ENCODE results near the gene FAM131A. TPM values are rescaled to one million over a fixed set of nuclear protein-coding genes. Genes with fewer than 3 reads are reported as not detected.

The FAM131A gene
- total RNA-seq, 8 experiments from 2014 or later = 7.1 to 46.1 (median 30.7) TPM

DNA sequence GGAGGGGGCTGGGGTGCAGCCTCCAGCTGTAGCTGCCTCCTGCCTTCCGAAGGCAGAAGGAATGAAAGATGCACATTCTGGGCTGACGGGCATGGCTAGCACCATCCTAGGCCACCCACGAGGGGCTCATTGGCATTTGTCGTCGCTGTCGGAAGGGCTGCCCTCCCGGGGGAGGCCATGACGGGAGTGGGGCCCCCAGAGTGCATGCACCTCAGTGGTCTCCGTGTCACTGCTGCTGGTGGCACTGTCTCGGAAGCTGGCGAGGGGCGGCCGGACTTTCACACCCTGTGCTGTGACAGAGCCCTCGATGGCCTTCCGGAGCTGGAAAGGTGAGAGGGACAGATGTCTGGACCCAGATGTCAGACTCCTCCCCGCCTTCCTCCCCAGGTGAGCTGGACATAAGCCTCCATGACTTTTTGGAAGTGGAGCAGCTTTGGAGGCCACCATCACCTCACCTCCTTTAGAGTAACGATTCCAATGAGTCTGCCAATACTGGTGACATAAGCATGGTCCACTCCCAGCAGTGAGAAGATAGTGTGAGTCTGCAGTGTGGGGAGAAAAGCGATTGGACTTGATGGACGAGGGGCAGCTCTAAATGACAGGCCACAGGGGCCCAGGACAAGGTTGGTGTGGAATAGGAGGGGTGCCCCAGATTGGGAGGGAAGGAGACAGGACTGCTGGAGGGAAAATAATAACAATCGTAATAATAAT lies 9.2 kb downstream of the FAM131A start:
- Histone ChIP-seq H3K27ac (no peak overlapping the region), H3K4me3 (no peak overlapping the region), H3K4me1 (replicated peaks in 1 of 2) (peaks cover 12 to 16% of the 10 kb centered on the region in 2 donors)
- in situ Hi-C loops (cut with MboI; ENCODE audit: low pct_unique_long_range_greater_than_20kb in 2 of 9, low sequenced_read_pairs in 9 of 9, unreplicated experiment in 9 of 9) = no loop called here
- 70 to 100% (median 96%) methylated on average over 1 to 14 of the region's 20 CpGs for WGBS, 10 experiments
- ATAC-seq (replicated peaks in 6 of 8) = no peak

DNA sequence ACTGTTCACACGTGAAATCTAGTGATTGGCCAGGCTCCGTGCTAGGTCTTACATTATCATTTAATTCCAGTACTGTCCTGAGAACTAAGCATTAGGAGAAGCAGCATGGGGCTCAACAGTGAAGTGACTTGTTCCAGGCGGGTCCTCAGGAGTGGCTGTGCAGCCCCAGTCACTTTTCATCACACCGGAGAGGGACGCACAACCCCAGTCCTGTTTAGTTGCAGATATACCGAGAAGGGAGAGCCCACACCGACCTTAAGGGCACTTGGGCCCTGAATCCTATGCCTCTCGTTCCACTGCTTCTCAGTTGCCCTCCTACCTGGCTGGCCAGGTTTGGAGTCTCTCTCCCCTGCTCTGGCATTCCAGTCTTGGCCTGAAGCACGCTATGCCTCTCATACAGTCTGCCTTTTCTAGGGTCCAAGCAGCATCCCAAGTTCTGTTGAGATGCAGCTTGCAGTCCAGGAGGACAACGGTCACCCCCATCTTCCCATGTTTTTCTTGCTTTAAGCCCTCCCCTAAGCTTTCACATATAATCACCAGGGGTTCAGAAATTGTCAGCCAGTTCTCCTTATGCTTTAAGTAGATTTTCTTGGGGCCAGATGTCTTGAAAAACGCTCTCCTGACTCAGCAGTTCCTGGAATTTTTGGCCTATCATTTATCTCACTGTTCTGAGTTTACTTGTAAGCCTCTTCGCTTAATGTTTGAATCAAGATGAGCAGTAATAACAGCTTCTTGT lies 10.1 kb downstream of the FAM131A start:
- in situ Hi-C loops (cut with MboI; ENCODE audit: low pct_unique_long_range_greater_than_20kb in 2 of 9, low sequenced_read_pairs in 9 of 9, unreplicated experiment in 9 of 9) = no loop called here
- H3K27ac ChIP-seq = no peak overlapping the region
- peak in 1 of 8 experiments; percentile 2 for ATAC-seq (replicated peaks in 6 of 8)
- H3K4me1 ChIP-seq (replicated peaks in 1 of 2) = peaks cover 12 to 16% of the 10 kb centered on the region in 2 donors
- no peak overlapping the region for H3K4me3 ChIP-seq
- WGBS, 10 experiments = 20 to 80% (median 67%) methylated on average over 1 to 6 of the region's 12 CpGs

DNA sequence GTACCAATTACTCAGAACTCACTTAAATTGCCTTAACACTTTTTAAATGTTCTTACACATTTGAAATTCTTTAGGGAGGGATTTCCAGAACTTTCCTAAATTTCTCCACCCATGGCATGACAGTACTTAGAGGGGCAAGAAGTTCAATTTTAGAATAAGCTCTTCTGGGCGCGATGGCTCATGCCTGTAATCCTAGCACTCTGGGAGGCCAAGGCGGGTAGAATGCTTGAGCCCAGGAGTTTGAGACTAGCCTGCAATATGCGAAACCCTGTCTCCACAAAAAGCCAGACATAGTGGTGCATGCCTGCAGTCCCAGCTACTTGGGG lies 10.6 kb downstream of the FAM131A start:
- H3K27ac ChIP-seq = no peak overlapping the region
- peaks cover 12 to 16% of the 10 kb centered on the region in 2 donors for H3K4me1 ChIP-seq (replicated peaks in 1 of 2)

DNA sequence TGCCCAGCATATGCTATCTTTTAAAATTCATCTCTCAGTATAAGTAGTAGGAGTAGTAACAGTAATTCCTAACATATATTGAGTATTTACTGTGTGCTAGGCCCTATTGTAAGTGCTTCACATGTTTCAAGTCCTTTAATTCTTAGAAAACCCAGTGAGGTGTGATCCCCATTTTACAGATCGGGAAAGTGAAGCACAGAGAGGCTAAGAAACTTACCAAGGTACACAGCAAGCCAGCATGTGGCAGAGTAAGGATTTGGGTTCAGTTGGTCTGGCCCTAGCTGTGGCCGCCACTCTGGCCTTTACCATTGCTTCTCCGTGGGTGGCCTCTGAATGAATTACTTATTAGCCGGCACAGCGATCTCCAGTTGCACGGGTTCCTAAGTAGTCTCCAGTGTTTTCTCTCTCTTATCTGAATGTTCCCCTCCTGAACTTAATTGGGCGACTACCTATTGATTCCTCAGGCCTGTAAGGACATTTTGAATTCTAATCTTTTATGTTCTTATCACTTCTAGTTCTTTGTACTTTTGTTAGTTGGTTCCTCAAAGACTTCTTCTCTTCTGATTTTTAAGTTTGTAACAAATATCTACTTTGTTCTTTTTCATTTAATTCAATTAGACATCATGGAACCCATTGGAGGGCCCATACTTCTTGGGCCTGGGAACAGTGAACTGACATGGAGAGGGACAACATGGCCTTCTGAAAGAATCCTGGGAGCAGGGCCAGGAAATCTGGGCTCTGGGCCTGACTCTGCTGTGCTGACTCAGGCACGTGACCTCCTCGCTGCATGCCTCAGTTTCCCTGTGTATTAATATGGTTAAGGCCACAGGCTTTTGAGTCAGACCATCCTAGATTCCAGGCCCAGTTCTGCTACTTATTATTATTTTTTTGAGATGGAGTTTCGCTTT lies 12.4 kb downstream of the FAM131A start:
- H3K4me3 ChIP-seq = no peak overlapping the region
- in situ Hi-C loops (cut with MboI; ENCODE audit: low pct_unique_long_range_greater_than_20kb in 2 of 9, low sequenced_read_pairs in 9 of 9, unreplicated experiment in 9 of 9) = loop anchor here in 5 of 9 experiments (25.0 kb wide), 3 partner anchors 187 to 437 kb away; no protein-coding TSS in a partner anchor
- H3K4me1 ChIP-seq (replicated peaks in 1 of 2) = peaks cover 11 to 15% of the 10 kb centered on the region in 2 donors
- WGBS, 10 experiments = 65 to 100% (median 78%) methylated on average over 2 to 10 of the region's 10 CpGs
- no peak for ATAC-seq (replicated peaks in 6 of 8)
- no peak overlapping the region for H3K27ac ChIP-seq

More for the DNA sequence above, 10.6 kb downstream of the FAM131A start:
- in situ Hi-C loops (cut with MboI; ENCODE audit: low pct_unique_long_range_greater_than_20kb in 2 of 9, low sequenced_read_pairs in 9 of 9, unreplicated experiment in 9 of 9) = no loop called here
- H3K4me3 ChIP-seq = no peak overlapping the region
- peak in 2 of 8 experiments; percentile 7 to 10 for ATAC-seq (replicated peaks in 6 of 8)
- 43 to 100% (median 92%) methylated on average over 1 to 4 of the region's 4 CpGs; no CpG with 5 or more reads in 3 of the 10 experiments for WGBS, 10 experiments

DNA sequence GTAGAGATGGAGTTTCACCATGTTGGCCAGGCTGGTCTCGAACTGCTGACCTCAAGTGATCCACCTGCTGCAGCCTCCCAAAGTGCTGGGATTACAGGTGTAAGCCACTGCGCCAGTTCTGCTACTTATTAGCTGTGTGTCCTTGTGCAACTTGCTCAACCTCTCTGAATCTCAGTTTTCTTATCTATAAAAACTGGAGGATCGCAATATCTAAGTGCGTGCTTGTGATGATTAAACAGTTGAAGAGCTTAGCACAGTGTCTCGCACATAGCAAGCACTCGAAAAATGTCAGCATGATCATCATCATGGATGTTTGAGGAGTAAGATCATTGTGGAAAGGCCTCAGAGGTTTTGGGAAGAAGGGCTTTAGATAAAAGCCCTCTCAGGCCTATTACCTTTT lies 13.2 kb downstream of the FAM131A start:
- H3K4me3 ChIP-seq = no peak overlapping the region
- in situ Hi-C loops (cut with MboI; ENCODE audit: low pct_unique_long_range_greater_than_20kb in 2 of 9, low sequenced_read_pairs in 9 of 9, unreplicated experiment in 9 of 9) = loop anchor here in 5 of 9 experiments (25.0 kb wide), 3 partner anchors 187 to 437 kb away; no protein-coding TSS in a partner anchor
- no peak for ATAC-seq (replicated peaks in 6 of 8)
- peaks cover 3 to 7% of the 10 kb centered on the region in 2 donors for H3K4me1 ChIP-seq (replicated peaks in 1 of 2)
- 87 to 100% (median 100%) methylated on average over 2 to 4 of the region's 6 CpGs; no CpG with 5 or more reads in 3 of the 10 experiments for WGBS, 10 experiments
- no peak overlapping the region for H3K27ac ChIP-seq

DNA sequence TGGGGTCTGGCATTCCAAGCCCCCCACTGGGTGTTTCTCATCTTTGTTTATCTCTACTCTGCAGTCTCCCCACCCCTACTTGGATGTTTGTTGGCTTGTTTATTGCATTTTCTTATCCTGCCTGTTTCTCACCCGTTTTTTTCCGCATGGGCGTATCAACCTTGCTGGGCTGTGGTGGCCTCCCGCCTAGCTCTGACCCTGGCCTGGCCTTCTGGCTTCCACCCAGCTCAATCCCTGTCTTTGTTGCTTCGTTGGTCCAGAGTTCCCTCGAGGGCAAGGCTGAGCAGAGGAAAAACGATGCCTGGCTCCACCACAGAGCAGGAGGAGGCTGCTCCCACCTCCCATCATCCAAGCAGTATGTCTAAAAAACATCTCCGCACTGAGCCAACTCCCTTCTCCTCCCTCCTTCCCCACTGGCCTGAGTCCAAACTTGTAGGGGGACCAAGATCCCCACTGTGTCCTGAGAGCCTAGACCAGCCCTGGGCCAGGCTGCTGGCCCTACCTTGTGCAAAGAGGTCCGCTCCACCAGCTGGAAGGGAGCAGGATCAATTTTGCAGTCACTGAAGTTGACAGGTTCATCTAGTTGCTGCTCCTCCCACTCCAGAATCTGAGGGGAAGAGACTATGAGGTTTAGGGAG lies 14.2 kb downstream of the FAM131A start:
- Histone ChIP-seq H3K4me1 (replicated peaks in 1 of 2) (no peaks in the 10 kb centered on the region), H3K27ac (no peak overlapping the region), H3K4me3 (no peak overlapping the region)
- peak in 2 of 8 experiments; percentile 12 to 56 for ATAC-seq (replicated peaks in 6 of 8)
- 47 to 83% (median 51%) methylated on average over 1 to 7 of the region's 9 CpGs; no CpG with 5 or more reads in 3 of the 10 experiments for WGBS, 10 experiments
- in situ Hi-C loops (cut with MboI; ENCODE audit: low pct_unique_long_range_greater_than_20kb in 2 of 9, low sequenced_read_pairs in 9 of 9, unreplicated experiment in 9 of 9) = loop anchor here in 5 of 9 experiments (25.0 kb wide), 3 partner anchors 186 to 436 kb away; no protein-coding TSS in a partner anchor

DNA sequence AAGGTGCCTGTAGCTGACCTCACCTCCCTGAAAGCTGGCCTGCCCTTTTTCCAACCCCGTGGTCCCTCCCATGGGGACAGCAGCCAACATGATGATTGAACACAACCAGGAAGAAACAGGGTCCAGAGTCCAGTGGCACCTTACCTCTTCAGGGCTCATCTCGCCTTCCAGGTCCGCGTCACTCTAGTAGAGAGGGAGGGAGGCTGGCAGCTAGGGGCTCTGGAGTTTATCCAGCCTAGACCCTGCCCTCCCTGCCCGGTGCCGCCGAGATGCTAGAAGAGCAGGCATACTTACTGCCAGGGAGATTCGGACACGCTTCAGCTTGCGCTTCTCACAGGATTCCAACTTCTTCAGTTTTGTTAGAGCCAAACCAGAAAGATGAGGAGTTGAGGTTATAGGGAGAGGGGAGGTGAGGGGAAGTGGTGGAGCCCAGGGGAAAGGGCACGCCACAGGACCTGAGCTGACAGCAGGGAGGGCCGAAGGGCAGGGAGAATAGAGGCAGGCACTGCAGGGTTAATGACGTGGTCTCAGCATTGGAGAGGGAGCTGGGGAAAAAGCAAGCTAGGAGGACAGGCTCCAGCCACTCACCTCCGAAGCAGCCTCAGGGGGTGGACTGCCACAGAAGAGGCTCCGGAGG lies 14.9 kb downstream of the FAM131A start:
- in situ Hi-C loops (cut with MboI; ENCODE audit: low pct_unique_long_range_greater_than_20kb in 2 of 9, low sequenced_read_pairs in 9 of 9, unreplicated experiment in 9 of 9) = loop anchor here in 5 of 9 experiments (25.0 kb wide), 3 partner anchors 185 to 435 kb away; no protein-coding TSS in a partner anchor
- H3K27ac ChIP-seq = no peak overlapping the region
- peak in 2 of 8 experiments; percentile 4 to 16 for ATAC-seq (replicated peaks in 6 of 8)

DNA sequence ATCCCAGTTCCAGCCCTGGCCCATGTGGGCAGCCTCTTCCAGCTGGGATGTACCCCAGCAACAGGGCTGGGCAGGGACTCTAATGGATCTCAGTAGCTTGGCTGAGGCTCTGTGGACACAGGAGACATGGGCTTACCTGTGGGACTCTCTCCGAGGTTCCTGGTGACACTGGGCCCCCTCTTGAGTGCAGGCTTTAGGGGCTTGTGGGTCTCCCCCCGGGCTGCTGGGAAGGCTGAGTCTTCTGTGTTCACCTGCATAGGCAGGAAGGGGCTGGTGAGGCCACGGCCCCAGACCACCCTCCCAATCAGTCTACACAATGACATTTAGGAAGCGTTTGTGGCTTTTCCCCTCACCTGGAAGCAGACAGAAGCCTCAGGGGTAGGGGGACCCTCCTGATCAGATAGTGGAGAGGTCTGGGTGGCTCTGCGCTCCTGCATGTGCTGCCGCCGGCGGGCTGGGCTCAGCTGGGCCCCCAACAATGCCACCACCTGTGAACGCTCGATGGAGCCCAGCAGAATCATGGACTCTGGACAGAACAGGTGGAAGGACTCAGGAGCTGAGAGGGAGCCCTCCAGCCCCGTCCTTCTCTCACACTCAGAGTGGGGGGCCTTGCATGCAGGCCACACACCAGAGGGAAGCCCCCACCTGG lies 15.6 kb downstream of the FAM131A start:
- Histone ChIP-seq H3K27ac (no peak overlapping the region), H3K4me3 (no peak overlapping the region), H3K4me1 (replicated peaks in 1 of 2) (no peaks in the 10 kb centered on the region)
- in situ Hi-C loops (cut with MboI; ENCODE audit: low pct_unique_long_range_greater_than_20kb in 2 of 9, low sequenced_read_pairs in 9 of 9, unreplicated experiment in 9 of 9) = loop anchor here in 5 of 9 experiments (25.0 kb wide), 3 partner anchors 184 to 434 kb away; no protein-coding TSS in a partner anchor
- 60 to 95% (median 86%) methylated on average over 1 to 4 of the region's 11 CpGs; no CpG with 5 or more reads in 5 of the 10 experiments for WGBS, 10 experiments
- peak in 1 of 8 experiments; percentile 7 for ATAC-seq (replicated peaks in 6 of 8)

More for the DNA sequence above, 14.9 kb downstream of the FAM131A start:
- WGBS, 10 experiments = 0 to 100% (median 91%) methylated on average over 1 to 6 of the region's 15 CpGs; no CpG with 5 or more reads in 2 of the 10 experiments
- no peaks in the 10 kb centered on the region for H3K4me1 ChIP-seq (replicated peaks in 1 of 2)
- no peak overlapping the region for H3K4me3 ChIP-seq

DNA sequence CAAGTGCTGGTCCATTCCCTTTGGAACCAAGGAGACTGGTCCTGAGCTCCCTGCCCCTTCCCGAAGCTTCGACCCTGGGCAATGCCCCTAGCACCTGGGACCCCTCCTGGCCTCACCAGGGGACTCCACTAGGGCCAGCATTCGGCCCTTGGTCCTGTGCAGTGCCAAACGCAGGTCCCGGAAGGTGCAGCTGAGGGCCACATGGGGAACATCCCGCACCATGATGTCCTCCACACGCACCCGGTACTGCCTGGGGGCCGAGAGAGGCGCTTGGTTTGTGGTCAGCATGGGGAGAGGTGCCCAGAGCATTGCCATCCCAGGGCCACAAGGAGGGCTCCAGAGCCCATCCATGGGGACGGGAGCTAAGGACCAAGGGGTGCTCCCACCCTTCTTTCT lies 16.1 kb downstream of the FAM131A start:
- in situ Hi-C loops (cut with MboI; ENCODE audit: low pct_unique_long_range_greater_than_20kb in 2 of 9, low sequenced_read_pairs in 9 of 9, unreplicated experiment in 9 of 9) = loop anchor here in 5 of 9 experiments (25.0 kb wide), 3 partner anchors 184 to 434 kb away; no protein-coding TSS in a partner anchor
- no peak overlapping the region for H3K27ac ChIP-seq
- no peaks in the 10 kb centered on the region for H3K4me1 ChIP-seq (replicated peaks in 1 of 2)
- 92 to 100% (median 100%) methylated on average over 1 to 5 of the region's 11 CpGs; no CpG with 5 or more reads in 6 of the 10 experiments for WGBS, 10 experiments
- ATAC-seq (replicated peaks in 6 of 8) = peak in 1 of 8 experiments; percentile 14
- H3K4me3 ChIP-seq = no peak overlapping the region

DNA sequence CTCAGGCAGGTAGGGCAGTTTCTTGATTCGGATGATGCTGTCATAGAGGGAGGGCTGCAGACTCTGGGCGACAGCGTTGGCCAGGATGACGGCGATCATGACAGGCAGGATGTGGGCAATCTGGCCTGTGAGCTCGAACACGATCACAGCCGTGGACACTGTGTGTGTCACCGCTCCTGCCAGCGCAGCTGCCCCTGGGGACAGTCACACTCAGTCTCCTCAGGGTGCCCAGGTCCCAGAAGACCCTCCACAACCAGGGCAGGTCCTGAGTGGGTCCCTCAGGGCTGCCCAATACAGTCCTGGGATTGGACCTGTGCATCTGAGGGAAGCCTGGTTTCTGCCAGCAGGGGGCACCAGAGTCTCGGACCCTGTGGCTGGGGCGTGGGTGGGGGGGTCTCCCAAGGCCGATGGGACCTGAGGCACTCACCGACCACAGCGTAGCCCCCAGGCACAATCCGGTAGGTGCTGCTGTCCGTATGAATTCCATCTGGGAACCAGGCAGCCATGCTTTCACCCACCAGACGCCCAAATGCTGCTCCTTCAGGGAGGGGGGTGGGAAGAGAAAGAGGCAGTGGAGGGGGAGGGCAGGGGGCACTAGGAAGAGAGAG lies 16.8 kb downstream of the FAM131A start:
- H3K4me1 ChIP-seq (replicated peaks in 1 of 2) = peaks cover 2 to 5% of the 10 kb centered on the region in 2 donors
- WGBS, 10 experiments = 0 to 100% (median 75%) methylated on average over 1 to 9 of the region's 18 CpGs; no CpG with 5 or more reads in 5 of the 10 experiments
- peak; percentile 42 to 92 (median 60) for ATAC-seq (replicated peaks in 6 of 8)
- in situ Hi-C loops (cut with MboI; ENCODE audit: low pct_unique_long_range_greater_than_20kb in 2 of 9, low sequenced_read_pairs in 9 of 9, unreplicated experiment in 9 of 9) = loop anchor here in 5 of 9 experiments (25.0 kb wide), 3 partner anchors 183 to 433 kb away; no protein-coding TSS in a partner anchor
- H3K4me3 ChIP-seq = no peak overlapping the region
- H3K27ac ChIP-seq = peak overlapping the region in 1 of 2 donors; percentile 27

DNA sequence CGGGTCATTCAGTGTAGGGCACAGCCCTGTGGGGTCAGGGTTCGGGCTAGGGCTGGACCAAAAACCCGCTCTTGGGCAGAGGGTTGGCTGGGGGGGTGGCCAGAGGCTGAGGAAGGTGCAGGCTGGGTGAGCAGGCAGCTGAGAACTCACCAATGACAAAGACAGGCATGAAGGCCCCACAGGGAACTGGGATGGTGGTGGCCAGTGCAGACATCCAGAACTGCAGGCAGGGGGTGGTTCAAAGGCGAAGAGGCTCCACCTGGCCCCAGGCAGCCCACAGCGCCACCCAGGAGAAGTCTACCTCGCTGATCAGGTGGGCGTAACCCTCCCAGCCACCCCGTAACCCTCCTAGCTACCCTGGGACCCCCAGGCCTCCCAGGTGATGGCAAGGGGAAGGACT lies 17.4 kb downstream of the FAM131A start:
- Histone ChIP-seq H3K27ac (peak overlapping the region in 1 of 2 donors; percentile 27), H3K4me3 (no peak overlapping the region), H3K4me1 (replicated peaks in 1 of 2) (peaks cover 7 to 10% of the 10 kb centered on the region in 2 donors)
- in situ Hi-C loops (cut with MboI; ENCODE audit: low pct_unique_long_range_greater_than_20kb in 2 of 9, low sequenced_read_pairs in 9 of 9, unreplicated experiment in 9 of 9) = loop anchor here in 5 of 9 experiments (25.0 kb wide), 3 partner anchors 183 to 433 kb away; no protein-coding TSS in a partner anchor
- ATAC-seq (replicated peaks in 6 of 8) = peak in 6 of 8 experiments; percentile 4 to 21 (median 10)
- 90 to 100% (median 97%) methylated on average over 1 to 3 of the region's 8 CpGs; no CpG with 5 or more reads in 6 of the 10 experiments for WGBS, 10 experiments
